ENCODE measurements around the gene PRDM15. TPM values are rescaled to one million over a fixed set of nuclear protein-coding genes. Genes with fewer than 3 reads are reported as not detected.

The PRDM15 gene
- total RNA-seq, 1 experiment from 2014 or later: 16.7 TPM

DNA sequence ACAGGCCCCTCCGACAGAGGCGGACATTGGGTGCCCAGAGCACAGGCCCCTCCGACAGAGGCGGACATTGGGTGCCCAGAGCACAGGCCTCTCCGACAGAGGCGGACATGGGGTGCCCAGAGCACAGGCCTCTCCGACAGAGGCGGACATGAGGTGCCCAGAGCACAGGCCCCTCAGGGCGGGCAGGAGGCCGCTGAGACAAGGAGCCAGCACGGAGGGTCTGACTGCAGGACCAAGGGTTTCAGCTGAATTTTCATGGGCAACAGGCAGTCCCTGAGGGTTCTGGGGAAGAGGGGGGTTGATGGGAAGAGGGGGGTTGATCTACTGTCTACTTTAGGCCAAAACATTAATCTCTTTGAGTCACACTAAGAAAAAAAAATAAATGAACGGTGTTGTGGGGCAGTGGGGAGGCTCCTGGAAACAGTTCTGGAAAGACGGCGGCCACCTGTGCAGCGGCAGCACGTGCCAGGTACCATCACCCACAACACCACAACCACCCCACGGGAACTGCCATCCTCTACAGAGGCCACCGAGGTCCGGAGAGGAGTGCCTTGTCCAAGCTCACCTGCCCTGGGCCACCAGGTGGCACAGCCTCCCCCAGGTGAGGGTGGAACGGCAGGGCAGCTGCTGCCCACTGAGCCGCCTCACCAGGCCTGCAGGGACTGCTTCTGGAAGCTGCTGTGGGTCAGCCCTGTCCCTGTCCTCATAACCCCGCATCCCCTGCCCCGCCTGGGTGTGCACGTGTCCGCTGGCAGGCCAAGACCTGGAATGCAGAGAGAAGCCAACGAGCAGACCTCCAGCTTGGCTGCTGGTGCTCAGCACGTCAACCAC lies 20.5 kb downstream of the PRDM15 start:
- DNase-seq (ENCODE audit: low spot score): no peak
- no peak overlapping the region for H3K27ac ChIP-seq (ENCODE audit: low read depth, low read length, poor library complexity, severe bottlenecking)
- H3K4me3 ChIP-seq (ENCODE audit: low read depth, low read length, poor library complexity, severe bottlenecking): no peak overlapping the region
- POLR2A ChIA-PET (ENCODE audit: low non-redundant PET): no interaction called here
- intact Hi-C loops (cut with micrococcal nuclease; ENCODE audit: unreplicated experiment): no loop called here
- TF ChIP-seq, protein P1, sequence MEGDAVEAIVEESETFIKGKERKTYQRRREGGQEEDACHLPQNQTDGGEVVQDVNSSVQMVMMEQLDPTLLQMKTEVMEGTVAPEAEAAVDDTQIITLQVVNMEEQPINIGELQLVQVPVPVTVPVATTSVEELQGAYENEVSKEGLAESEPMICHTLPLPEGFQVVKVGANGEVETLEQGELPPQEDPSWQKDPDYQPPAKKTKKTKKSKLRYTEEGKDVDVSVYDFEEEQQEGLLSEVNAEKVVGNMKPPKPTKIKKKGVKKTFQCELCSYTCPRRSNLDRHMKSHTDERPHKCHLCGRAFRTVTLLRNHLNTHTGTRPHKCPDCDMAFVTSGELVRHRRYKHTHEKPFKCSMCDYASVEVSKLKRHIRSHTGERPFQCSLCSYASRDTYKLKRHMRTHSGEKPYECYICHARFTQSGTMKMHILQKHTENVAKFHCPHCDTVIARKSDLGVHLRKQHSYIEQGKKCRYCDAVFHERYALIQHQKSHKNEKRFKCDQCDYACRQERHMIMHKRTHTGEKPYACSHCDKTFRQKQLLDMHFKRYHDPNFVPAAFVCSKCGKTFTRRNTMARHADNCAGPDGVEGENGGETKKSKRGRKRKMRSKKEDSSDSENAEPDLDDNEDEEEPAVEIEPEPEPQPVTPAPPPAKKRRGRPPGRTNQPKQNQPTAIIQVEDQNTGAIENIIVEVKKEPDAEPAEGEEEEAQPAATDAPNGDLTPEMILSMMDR (conservative IDR thresholded peaks at IDR 0.05; ENCODE audit: low read depth, low read length): no peak
- TF ChIP-seq EZH2 (IDR thresholded peaks at IDR 0.05; ENCODE audit: borderline replicate concordance, low read depth, low read length, poor library complexity, severe bottlenecking): no peak
- H3K27me3 ChIP-seq (replicated peaks; ENCODE audit: insufficient read depth, low read depth, low read length, poor library complexity): no peaks in the 10 kb centered on the region
- BruUV-seq (replicated peaks): no TSS peak
- CTCF ChIA-PET: no interaction called here
- H3K36me3 ChIP-seq (ENCODE audit: insufficient read depth, low read length, poor library complexity, severe bottlenecking): peaks cover 4% of the 10 kb centered on the region
- H3K9me3 ChIP-seq (ENCODE audit: low read depth, low read length, poor library complexity, severe bottlenecking): no peaks in the 10 kb centered on the region
- no peaks in the 10 kb centered on the region for H3K4me1 ChIP-seq (ENCODE audit: insufficient read depth, low read length, poor library complexity, severe bottlenecking)

GRCh38 chr21:41857771-41858300 lies 21.3 kb downstream of the PRDM15 start:
- H3K27ac ChIP-seq (ENCODE audit: low read depth, low read length, poor library complexity, severe bottlenecking): no peak overlapping the region
- no peak for DNase-seq (ENCODE audit: low spot score)
- ChIA-PET POLR2A (ENCODE audit: low non-redundant PET) (no interaction called here), CTCF (interaction anchor here (0.6 kb wide), 1 partner anchor 268 kb away, joined by 3 read pairs; no protein-coding TSS in a partner anchor)
- H3K36me3 ChIP-seq (ENCODE audit: insufficient read depth, low read length, poor library complexity, severe bottlenecking): peaks cover 4% of the 10 kb centered on the region
- no TSS peak for BruUV-seq (replicated peaks)
- no peak overlapping the region for H3K4me3 ChIP-seq (ENCODE audit: low read depth, low read length, poor library complexity, severe bottlenecking)
- H3K4me1 ChIP-seq (ENCODE audit: insufficient read depth, low read length, poor library complexity, severe bottlenecking): no peaks in the 10 kb centered on the region
- H3K9me3 ChIP-seq (ENCODE audit: low read depth, low read length, poor library complexity, severe bottlenecking): no peaks in the 10 kb centered on the region
- no peaks in the 10 kb centered on the region for H3K27me3 ChIP-seq (replicated peaks; ENCODE audit: insufficient read depth, low read depth, low read length, poor library complexity)
- intact Hi-C loops (cut with micrococcal nuclease; ENCODE audit: unreplicated experiment): no loop called here
- TF ChIP-seq EZH2 (IDR thresholded peaks at IDR 0.05; ENCODE audit: borderline replicate concordance, low read depth, low read length, poor library complexity, severe bottlenecking): no peak
- TF ChIP-seq, protein P1 (conservative IDR thresholded peaks at IDR 0.05; ENCODE audit: low read depth, low read length): no peak

DNA sequence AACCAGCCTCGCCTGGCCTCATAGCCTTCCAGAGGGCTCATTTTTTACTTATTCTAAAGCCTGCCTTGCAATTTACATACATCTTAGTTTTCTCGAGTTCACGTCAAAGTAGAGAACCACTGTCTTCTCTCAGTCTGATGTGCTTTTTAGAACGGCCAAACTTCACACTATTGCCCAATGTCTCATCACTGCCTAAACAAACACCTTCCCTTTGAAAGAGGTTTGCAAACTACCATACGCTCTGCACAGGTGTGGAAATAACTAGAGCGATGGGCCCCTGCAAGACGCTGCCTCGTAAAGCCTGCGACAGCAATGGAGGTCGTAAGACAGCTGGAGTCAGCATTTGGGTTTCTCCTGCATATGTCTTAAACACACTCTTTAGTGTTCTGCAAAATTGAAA lies 22.6 kb downstream of the PRDM15 start:
- Histone ChIP-seq H3K4me3 (ENCODE audit: low read depth, low read length, poor library complexity, severe bottlenecking) (no peak overlapping the region), H3K27me3 (replicated peaks; ENCODE audit: insufficient read depth, low read depth, low read length, poor library complexity) (no peaks in the 10 kb centered on the region), H3K4me1 (ENCODE audit: insufficient read depth, low read length, poor library complexity, severe bottlenecking) (no peaks in the 10 kb centered on the region), H3K27ac (ENCODE audit: low read depth, low read length, poor library complexity, severe bottlenecking) (no peak overlapping the region), H3K9me3 (ENCODE audit: low read depth, low read length, poor library complexity, severe bottlenecking) (no peaks in the 10 kb centered on the region), H3K36me3 (ENCODE audit: insufficient read depth, low read length, poor library complexity, severe bottlenecking) (peaks cover 4% of the 10 kb centered on the region)
- POLR2A ChIA-PET (ENCODE audit: low non-redundant PET): no interaction called here
- no peak for TF ChIP-seq EZH2 (IDR thresholded peaks at IDR 0.05; ENCODE audit: borderline replicate concordance, low read depth, low read length, poor library complexity, severe bottlenecking)
- TF ChIP-seq, protein P1 (conservative IDR thresholded peaks at IDR 0.05; ENCODE audit: low read depth, low read length): no peak
- no peak for DNase-seq (ENCODE audit: low spot score)
- no TSS peak for BruUV-seq (replicated peaks)
- CTCF ChIA-PET: no interaction called here
- intact Hi-C loops (cut with micrococcal nuclease; ENCODE audit: unreplicated experiment): no loop called here

All from A673 (cell line).